ENCODE measurements around the gene REXO5.
"Not testable (repeated sequence)": the region's sequence is repeated elsewhere in the genome, so short reads cannot be mapped to it uniquely, and the experiment has no call there.

REXO5 gene

DNA sequence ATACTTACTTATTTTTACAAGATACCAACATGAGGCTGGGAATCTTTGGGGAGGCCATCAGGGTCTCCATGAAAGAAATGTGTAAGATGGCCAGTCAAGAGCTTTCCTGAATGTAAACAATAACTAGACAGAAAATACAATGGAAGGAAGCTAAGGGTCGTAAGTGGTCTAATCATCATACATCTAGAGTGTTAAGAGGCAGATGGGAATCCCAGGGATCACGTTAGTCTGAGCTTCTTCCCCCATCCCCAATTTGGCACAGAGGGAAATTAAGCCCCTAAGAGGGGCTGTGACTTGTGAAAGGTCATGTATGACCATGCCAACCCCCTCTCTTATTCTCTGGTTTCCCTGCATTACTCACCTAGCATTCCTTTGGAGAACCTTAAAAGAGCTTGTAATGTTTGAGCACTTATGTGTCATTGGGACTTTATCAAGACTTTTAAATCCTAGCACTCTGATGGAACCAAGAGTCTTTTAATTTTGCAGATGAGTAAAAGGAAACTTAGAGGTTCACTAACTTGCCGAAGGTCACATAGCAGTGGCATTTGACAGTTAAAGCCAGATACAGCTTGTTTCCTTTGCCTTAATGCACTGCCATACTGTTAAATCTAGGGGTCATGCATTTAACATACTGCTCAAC, 47.8 kb downstream of the REXO5 start:
- H3K4me1 ChIP-seq: no peaks in the 10 kb centered on the region; the same call in 1 of the 2 replicates
- H3K36me3 ChIP-seq: no peaks in the 10 kb centered on the region
- H3K4me3 ChIP-seq (ENCODE audit: low read depth, low read length): no peak overlapping the region
- DNase-seq: no peak
- H3K27me3 ChIP-seq: no peaks in the 10 kb centered on the region
- H3K9me3 ChIP-seq: no peaks in the 10 kb centered on the region
- TF ChIP-seq, protein P1, sequence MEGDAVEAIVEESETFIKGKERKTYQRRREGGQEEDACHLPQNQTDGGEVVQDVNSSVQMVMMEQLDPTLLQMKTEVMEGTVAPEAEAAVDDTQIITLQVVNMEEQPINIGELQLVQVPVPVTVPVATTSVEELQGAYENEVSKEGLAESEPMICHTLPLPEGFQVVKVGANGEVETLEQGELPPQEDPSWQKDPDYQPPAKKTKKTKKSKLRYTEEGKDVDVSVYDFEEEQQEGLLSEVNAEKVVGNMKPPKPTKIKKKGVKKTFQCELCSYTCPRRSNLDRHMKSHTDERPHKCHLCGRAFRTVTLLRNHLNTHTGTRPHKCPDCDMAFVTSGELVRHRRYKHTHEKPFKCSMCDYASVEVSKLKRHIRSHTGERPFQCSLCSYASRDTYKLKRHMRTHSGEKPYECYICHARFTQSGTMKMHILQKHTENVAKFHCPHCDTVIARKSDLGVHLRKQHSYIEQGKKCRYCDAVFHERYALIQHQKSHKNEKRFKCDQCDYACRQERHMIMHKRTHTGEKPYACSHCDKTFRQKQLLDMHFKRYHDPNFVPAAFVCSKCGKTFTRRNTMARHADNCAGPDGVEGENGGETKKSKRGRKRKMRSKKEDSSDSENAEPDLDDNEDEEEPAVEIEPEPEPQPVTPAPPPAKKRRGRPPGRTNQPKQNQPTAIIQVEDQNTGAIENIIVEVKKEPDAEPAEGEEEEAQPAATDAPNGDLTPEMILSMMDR (IDR thresholded peaks at IDR 0.05; ENCODE audit: low read depth, low read length): no peak

DNA sequence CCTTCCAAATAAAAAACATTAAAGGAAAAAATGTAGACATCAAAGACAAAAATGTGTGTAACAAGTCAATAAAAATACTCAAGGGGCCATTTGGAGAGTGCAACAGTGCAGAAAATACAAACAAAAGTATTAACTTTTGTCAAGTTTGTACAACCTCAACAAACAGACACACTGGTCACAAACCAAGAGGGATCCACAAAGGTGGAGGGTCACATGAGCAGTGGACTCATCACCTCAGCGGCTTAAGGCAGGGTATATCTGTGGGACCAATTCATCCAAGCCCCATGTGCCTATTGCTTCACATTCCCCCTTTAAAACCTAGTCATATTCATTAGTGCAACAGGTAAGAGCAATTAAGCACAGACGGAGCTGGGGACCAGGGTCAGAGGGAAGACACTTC, 48.6 kb downstream of the REXO5 start:
- Histone ChIP-seq H3K9me3 (no peaks in the 10 kb centered on the region), H3K36me3 (0 out of 2 replicates have a peak, but pooled peaks cover 4% of the 10 kb centered on the region), H3K4me1 (no peaks in the 10 kb centered on the region; the same call in 1 of the 2 replicates), H3K27me3 (no peaks in the 10 kb centered on the region), H3K4me3 (ENCODE audit: low read depth, low read length) (no peak overlapping the region)
- no peak for DNase-seq
- TF ChIP-seq, protein P1 (IDR thresholded peaks at IDR 0.05; ENCODE audit: low read depth, low read length): no peak

DNA sequence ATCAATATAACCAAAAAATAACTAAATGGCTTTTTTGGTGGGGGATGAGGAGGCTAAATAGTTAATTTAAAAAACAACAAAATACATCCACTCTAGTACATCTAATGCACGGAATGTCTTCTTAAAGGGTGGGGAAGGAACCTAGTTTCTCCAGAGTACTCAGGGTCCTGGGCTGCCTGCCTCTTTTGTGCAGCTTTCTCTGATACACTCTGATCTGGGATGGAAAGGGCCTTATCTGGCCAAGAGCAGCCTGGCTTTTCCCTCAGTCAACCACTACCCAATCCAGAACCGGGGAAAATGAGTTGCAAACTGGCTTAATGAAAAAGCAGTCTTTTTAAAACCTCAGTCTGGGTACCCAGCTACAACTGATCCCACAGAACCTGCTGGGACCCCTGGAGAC, 51.0 kb downstream of the REXO5 start:
- no peak for DNase-seq
- Histone ChIP-seq H3K4me3 (ENCODE audit: low read depth, low read length) (no peak overlapping the region), H3K36me3 (peaks cover 9% of the 10 kb centered on the region; the same call in 1 of the 2 replicates), H3K27me3 (no peaks in the 10 kb centered on the region), H3K4me1 (no peaks in the 10 kb centered on the region), H3K9me3 (no peaks in the 10 kb centered on the region)
- TF ChIP-seq, protein P1 (IDR thresholded peaks at IDR 0.05; ENCODE audit: low read depth, low read length): no peak

DNA sequence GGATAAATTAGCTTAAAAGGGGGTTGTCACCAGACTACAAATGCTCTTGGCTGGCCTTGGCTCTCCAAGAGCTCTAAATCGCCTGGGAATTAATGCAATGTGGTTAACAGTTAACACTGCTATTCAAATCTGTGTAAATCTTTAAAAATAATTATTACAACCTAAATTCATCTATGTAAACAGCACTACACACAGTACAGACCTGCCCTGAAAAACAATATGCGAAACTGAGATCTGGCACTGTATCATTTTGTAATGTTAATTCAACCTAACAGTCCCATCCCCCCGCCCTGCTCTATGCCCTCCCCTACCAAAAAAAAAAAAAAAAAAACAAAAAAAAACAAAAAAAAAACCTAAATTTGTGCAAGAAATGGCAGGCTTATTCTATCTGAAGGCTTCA, 52.9 kb downstream of the REXO5 start:
- Histone ChIP-seq H3K4me1 (no peaks in the 10 kb centered on the region), H3K27me3 (no peaks in the 10 kb centered on the region), H3K36me3 (peaks cover 14% of the 10 kb centered on the region; the same call in 1 of the 2 replicates), H3K9me3 (no peaks in the 10 kb centered on the region), H3K4me3 (ENCODE audit: low read depth, low read length) (no peak overlapping the region)
- TF ChIP-seq, protein P1 (IDR thresholded peaks at IDR 0.05; ENCODE audit: low read depth, low read length): no peak
- no peak for DNase-seq

DNA sequence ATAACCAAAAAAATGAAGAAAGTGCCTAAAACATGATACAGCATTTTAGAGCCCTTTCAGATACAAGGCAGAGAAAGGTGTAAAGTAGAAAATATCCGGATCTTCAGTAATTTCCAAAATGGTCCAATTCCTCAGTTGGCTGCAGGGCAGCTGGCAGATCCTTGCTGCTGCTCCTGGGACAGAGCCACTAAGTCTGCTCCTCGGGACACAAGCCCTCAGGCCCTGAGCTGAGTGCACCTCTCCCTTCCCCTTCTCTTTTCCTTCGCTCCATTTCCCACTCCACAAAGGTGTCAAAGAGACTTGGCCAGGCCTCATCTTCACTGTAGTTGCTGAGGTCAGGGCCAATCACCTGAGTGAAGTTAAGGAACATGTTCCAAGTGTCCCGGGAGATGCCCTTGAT, 53.4 kb downstream of the REXO5 start:
- Histone ChIP-seq H3K4me3 (ENCODE audit: low read depth, low read length) (no peak overlapping the region), H3K4me1 (no peaks in the 10 kb centered on the region), H3K9me3 (no peaks in the 10 kb centered on the region), H3K36me3 (peaks cover 14% of the 10 kb centered on the region; the same call in 1 of the 2 replicates), H3K27me3 (no peaks in the 10 kb centered on the region)
- TF ChIP-seq, protein P1 (IDR thresholded peaks at IDR 0.05; ENCODE audit: low read depth, low read length): no peak
- no peak for DNase-seq

DNA sequence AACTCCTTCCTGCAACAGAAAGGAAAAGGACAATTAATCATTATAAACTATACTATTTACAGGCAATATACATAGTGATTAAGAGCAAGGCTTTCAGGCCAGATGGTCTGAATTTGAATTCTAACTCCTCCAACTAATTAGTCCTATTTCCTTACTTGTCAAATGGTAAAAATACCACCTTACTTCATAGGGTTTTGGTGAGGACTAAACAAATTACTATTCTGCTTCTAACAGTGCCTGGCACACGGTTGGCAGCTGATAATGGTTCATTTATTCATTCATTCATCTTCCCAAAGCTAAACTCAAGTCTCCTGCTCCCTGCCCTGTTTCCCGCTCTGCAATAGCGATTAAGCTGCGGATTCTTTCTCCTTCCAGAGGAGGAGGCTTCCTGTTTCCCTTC, 54.0 kb downstream of the REXO5 start:
- no peak for DNase-seq
- no peaks in the 10 kb centered on the region for H3K9me3 ChIP-seq
- TF ChIP-seq, protein P1 (IDR thresholded peaks at IDR 0.05; ENCODE audit: low read depth, low read length): no peak
- no peaks in the 10 kb centered on the region for H3K27me3 ChIP-seq
- H3K36me3 ChIP-seq: peaks cover 14% of the 10 kb centered on the region; the same call in 1 of the 2 replicates
- no peak overlapping the region for H3K4me3 ChIP-seq (ENCODE audit: low read depth, low read length)
- no peaks in the 10 kb centered on the region for H3K4me1 ChIP-seq

DNA sequence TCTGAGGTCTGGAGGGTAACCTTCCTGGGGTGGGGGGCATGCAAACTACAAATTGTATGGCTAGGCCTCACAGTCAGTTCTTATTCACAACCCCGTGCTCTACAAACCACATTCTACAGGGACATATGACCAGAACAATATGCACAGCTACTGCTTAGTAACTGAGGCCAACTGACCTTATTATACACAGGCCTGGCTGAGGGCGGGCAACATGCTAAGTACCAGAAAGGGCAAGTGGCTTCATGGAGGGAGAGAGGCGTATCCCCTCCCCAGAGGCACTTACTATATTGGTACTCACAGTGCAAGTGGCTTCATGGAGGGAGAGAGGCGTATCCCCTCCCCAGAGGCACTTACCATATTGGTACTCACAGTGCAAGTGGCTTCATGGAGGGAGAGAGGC, 54.7 kb downstream of the REXO5 start:
- not testable (repeated sequence) for H3K27me3 ChIP-seq

More for the DNA sequence above, 54.7 kb downstream of the REXO5 start:
- not testable (repeated sequence) for H3K4me1 ChIP-seq; H3K4me3 ChIP-seq (ENCODE audit: low read depth, low read length); H3K9me3 ChIP-seq; DNase-seq
- peaks cover 14% of the 10 kb centered on the region; the same call in 1 of the 2 replicates for H3K36me3 ChIP-seq
